ENCODE results near the gene CHRNG. TPM values are rescaled to one million over a fixed set of nuclear protein-coding genes. Genes with fewer than 3 reads are reported as not detected.

The CHRNG gene
- total RNA-seq, 4 donors from 2014 or later: 3.5 to 57.5 (median 24.6) TPM

GRCh38 chr2:232516551-232516950 is 22.9 kb upstream of the CHRNG start:
- no peak for ATAC-seq
- Histone ChIP-seq H3K9me3 (no peaks in the 10 kb centered on the region), H3K27ac (no peak overlapping the region), H3K27me3 (no peaks in the 10 kb centered on the region), H3K4me1 (peaks cover 23 to 26% of the 10 kb centered on the region in 2 donors), H3K36me3 (no peaks in the 10 kb centered on the region), H3K4me3 (no peak overlapping the region)
- in situ Hi-C loops (cut with MboI; ENCODE audit: low sequenced_read_pairs in 4 of 4): loop anchor here in 2 of 4 donors (10.0 to 25.0 kb wide), 2 partner anchors 62 to 604 kb away; partner anchors contain the start of gene ALPI (in 1 of the 2)
- DNase-seq: no peak
- TF ChIP-seq POLR2A (IDR thresholded peaks at IDR 0.05) (no peak), CTCF (IDR thresholded peaks at IDR 0.05 in 4 of 5, conservative IDR thresholded peaks at IDR 0.05 in 1 of 5) (no peak)
- intact Hi-C loops (cut with DNase I; ENCODE audit: low total_unique reads): no loop called here

DNA sequence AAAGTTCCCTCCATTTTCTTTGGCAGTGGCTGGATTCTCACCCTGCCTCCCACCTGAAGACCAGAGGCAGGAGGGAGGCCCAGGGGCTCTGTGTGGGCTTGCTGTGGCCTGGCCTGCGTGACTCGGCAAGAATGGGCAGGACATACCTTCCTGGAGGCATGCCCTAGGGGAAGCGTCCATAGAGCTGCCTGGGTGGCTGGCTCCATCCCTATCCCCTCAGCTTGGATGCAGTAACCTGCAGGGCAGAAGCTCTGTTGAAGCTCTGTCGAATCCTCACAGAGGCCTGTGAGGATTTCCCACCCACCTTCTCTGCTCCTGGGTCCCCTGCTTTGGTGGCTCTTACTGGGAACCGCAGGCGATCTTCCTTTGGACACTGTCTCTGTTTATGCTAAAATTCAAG is 20.6 kb upstream of the CHRNG start:
- ATAC-seq (no peak), DNase-seq (no peak)
- intact Hi-C loops (cut with DNase I; ENCODE audit: low total_unique reads): no loop called here
- Histone ChIP-seq H3K27me3 (peaks cover 0 to 7% (median 0%) of the 10 kb centered on the region in 3 donors), H3K27ac (no peak overlapping the region), H3K36me3 (no peaks in the 10 kb centered on the region), H3K9me3 (no peaks in the 10 kb centered on the region), H3K4me1 (peaks cover 23 to 29% of the 10 kb centered on the region in 2 donors), H3K4me3 (no peak overlapping the region)
- TF ChIP-seq CTCF (IDR thresholded peaks at IDR 0.05 in 4 of 5, conservative IDR thresholded peaks at IDR 0.05 in 1 of 5): no peak
- no peak for TF ChIP-seq POLR2A (IDR thresholded peaks at IDR 0.05)
- in situ Hi-C loops (cut with MboI; ENCODE audit: low sequenced_read_pairs in 4 of 4): loop anchor here in 2 of 4 donors (10.0 to 25.0 kb wide), 2 partner anchors 64 to 607 kb away; partner anchors contain the start of gene ALPI (in 1 of the 2)

- ATAC-seq (no peak), DNase-seq (no peak)
- intact Hi-C loops (cut with DNase I; ENCODE audit: low total_unique reads) (loop anchor here (10.0 kb wide), 1 partner anchor 205 kb away; no protein-coding TSS in a partner anchor), in situ Hi-C loops (cut with MboI; ENCODE audit: low sequenced_read_pairs in 4 of 4) (loop anchor here in 2 of 4 donors (10.0 to 25.0 kb wide), 2 partner anchors 65 to 608 kb away; partner anchors contain the start of gene ALPI (in 1 of the 2))
- H3K27me3 ChIP-seq: peaks cover 0 to 7% (median 0%) of the 10 kb centered on the region in 3 donors
- no peaks in the 10 kb centered on the region for H3K9me3 ChIP-seq
- H3K27ac ChIP-seq: no peak within 1 kb of the TSS
- no peak within 1 kb of the TSS for H3K4me3 ChIP-seq
- no peaks in the 10 kb centered on the region for H3K36me3 ChIP-seq
- H3K4me1 ChIP-seq: peaks cover 19 to 26% of the 10 kb centered on the region in 2 donors
- TF ChIP-seq CTCF (IDR thresholded peaks at IDR 0.05 in 4 of 5, conservative IDR thresholded peaks at IDR 0.05 in 1 of 5) (no peak), POLR2A (IDR thresholded peaks at IDR 0.05) (no peak)
Measured at GRCh38 chr2:232519581-232520438, 19.7 kb upstream of the CHRNG start, which contains the start of gene PRSS56. PRSS56 (plus strand) TSS chr2:232520388; CDS start chr2:232520599, 211 bp downstream.

- in situ Hi-C loops (cut with MboI; ENCODE audit: low sequenced_read_pairs in 4 of 4) (loop anchor here in 1 of 4 donors (25.0 kb wide), 1 partner anchor 608 kb away; no protein-coding TSS in a partner anchor), intact Hi-C loops (cut with DNase I; ENCODE audit: low total_unique reads) (loop anchor here (10.0 kb wide), 1 partner anchor 206 kb away; no protein-coding TSS in a partner anchor)
- ATAC-seq: no peak
- no peak for TF ChIP-seq POLR2A (IDR thresholded peaks at IDR 0.05)
- no peak for DNase-seq
- H3K27me3 ChIP-seq: peaks cover 0 to 7% (median 0%) of the 10 kb centered on the region in 3 donors
- H3K4me1 ChIP-seq: peaks cover 17 to 26% of the 10 kb centered on the region in 2 donors
- H3K27ac ChIP-seq: no peak overlapping the region
- no peaks in the 10 kb centered on the region for H3K9me3 ChIP-seq
- H3K36me3 ChIP-seq: no peaks in the 10 kb centered on the region
- no peak overlapping the region for H3K4me3 ChIP-seq
Measured at GRCh38 chr2:232520489-232520888, 19.0 kb upstream of the CHRNG start.

- TF ChIP-seq CTCF (IDR thresholded peaks at IDR 0.05 in 4 of 5, conservative IDR thresholded peaks at IDR 0.05 in 1 of 5): no peak
- no peak for TF ChIP-seq POLR2A (IDR thresholded peaks at IDR 0.05)
- Histone ChIP-seq H3K4me1 (peaks cover 13 to 30% of the 10 kb centered on the region in 2 donors), H3K4me3 (no peak overlapping the region), H3K27me3 (peaks cover 0 to 7% (median 0%) of the 10 kb centered on the region in 3 donors), H3K9me3 (no peaks in the 10 kb centered on the region), H3K36me3 (no peaks in the 10 kb centered on the region), H3K27ac (no peak overlapping the region)
- intact Hi-C loops (cut with DNase I; ENCODE audit: low total_unique reads): loop anchor here (10.0 kb wide), 1 partner anchor 206 kb away; no protein-coding TSS in a partner anchor
- in situ Hi-C loops (cut with MboI; ENCODE audit: low sequenced_read_pairs in 4 of 4): loop anchor here in 1 of 4 donors (25.0 kb wide), 1 partner anchor 609 kb away; no protein-coding TSS in a partner anchor
- no peak for DNase-seq
- ATAC-seq: no peak
Measured at GRCh38 chr2:232521098-232521497, 18.4 kb upstream of the CHRNG start.

All from gastrocnemius medialis (tissue), 4 donors.